DMS114 treated with DMSO at 0.1 percent for 48 hours (cell line): Measurements from ENCODE around the gene RAD51AP1.
"Not testable (repeated sequence)": the region's sequence is repeated elsewhere in the genome, so short reads cannot be mapped to it uniquely, and the experiment has no call there.

Experiments
- DNase-seq: peaks from one replicate; lab custom pipeline; 2025; ENCODE audit not compliant: unreplicated experiment; lab: John Stamatoyannopoulos, UW

Gene RAD51AP1

DNA sequence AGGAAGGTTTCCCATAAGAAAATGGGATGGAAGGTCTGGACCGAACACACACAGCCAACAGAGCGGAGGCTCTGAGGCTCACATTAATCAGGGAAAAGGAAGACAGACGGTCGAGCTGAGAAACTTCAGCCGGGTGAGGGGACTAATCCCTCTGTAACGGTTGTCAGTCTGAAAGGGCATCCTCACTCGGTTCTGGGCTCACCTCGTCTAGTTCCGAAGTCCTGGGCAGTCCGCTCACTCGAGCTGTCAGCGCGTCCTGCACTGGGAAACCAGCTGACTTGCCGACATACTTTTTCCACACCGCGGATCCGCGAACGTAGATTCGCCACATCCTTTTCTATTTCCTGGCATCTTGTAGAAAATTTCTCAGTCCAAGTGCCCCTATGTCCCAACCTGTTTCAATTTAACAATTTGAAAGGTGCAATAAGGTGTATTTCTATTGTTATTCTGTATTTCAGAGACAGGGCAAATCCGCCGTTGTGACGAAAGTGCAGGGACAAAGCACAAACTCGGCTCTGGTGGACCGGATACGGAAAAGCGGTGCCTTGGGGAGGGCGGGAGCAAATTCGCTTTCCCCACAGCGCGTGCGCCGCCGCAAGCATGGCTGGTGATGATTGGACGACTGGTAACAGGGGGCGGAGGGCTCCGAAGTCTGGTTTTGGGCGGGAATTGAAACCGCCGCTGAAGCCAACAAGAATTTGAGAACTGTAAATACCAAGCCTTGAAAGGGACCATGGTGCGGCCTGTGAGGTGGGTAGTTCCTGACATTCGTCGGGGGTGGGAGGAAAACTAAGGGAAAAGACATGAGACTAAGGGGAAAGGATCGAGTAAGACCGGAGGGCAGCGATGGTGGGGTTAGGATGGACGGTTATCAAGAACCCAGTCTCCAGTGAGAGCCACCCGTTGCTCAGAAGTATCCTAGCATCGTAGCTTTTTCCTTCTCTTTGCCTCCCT lies at the start of gene RAD51AP1:
TSS of gene RAD51AP1 (plus strand) at position 684 of the 954 bp plus-strand sequence. CDS start at position 734, 50 bp downstream.
- peak; percentile 95 for DNase-seq

GRCh38 chr12:4489556-4489955 lies 49.1 kb upstream of the RAD51AP1 start:
- DNase-seq: no peak

DNA sequence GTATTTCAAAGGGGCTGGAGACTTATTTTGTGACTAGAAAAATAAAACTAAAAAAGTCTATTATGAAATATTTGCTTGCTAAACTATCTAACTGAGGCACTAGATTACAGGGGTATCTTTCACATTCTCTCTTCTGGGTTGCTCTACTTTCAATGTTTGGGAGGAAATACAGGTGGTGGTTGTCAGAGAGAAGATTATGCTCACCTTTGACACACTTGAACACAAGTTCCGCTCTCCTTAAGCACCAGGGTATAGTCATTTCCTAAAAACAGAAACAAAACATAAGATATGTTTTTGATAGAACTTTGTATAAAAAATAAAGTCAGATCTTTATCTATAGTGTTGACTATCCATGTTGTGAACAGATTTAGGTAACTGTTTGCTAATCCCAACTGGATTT lies 47.7 kb upstream of the RAD51AP1 start:
- DNase-seq: no peak

DNA sequence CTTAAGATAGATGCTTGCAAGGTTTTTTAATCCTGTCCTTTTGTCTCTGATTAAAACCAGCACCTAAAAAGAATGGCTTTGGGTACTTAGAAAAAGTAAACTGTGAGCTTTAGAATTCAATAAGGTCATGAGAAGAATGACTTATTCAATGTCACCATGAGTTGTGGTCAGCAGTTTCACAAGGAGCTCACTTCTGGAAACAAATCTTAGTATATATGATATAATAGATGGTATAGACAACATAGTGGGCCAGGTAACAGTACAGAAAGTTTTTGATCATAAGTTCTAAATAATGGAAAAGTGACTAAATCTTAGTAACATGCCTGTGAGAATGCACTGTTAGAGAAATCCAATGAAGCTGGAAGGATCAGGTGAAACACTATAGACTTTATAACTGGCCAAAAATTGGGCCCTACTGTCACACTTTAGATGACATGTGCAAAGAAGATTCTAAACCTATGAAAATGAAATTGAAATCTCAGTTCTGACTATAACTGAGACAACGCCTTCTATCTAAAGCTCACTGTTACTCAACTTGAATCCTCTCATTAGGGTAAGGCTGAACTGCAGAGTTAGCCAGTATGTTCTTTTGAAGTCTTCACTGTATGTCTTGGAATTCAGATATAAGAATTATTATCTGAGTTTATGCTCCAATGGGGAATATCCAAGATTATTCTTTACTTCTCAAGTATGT lies 42.4 kb upstream of the RAD51AP1 start:
- DNase-seq: no peak

GRCh38 chr12:4499186-4499585 lies 39.5 kb upstream of the RAD51AP1 start:
- no peak for DNase-seq

DNA sequence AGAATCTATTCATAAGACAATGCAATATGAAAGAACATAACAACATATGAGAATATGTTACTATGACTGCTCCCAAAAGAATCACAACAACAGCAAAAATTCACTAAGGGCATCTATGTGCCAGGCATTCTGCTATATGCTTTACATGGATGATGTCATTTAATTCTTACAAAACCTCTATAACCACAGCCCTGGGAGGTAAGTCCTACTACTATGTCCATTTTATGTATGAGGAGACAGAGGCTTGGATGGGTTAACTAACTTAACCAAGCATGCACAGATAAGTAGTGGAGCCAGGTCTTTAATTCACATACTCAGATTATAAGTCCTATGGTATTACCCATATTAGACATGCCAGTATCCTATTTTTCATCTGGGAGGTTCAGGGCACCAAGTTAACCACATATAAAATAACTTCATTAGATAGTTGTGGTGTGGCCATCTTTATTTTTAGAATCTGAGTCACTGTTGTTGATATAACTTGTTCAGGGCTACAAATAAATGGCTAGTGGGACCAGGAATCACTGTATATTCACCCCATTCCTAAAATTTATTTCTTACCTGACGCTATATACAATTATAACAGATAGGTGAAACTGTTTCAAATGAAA lies 33.2 kb upstream of the RAD51AP1 start:
- DNase-seq: no peak

GRCh38 chr12:4506430-4506829 lies 32.3 kb upstream of the RAD51AP1 start:
- no peak for DNase-seq

DNA sequence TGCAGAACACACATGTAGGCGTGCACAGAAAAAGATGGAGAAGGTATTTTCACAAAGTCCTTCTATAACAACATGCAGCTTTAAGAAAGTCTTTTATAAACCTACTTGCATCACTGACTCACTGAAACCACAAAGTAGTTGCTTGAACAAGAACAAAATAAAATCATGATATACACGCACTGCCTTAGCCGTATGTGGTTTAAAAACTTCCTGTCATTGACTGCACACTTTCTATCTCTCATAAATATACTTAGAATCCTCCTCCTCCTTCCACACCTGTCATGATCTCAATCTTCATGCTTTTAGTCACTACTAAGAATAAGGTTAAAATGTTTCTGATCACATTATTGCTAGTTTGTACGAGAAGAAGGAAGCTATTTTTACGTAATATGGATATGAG lies 31.8 kb upstream of the RAD51AP1 start:
- no peak for DNase-seq

- DNase-seq: not testable (repeated sequence)
Observed at GRCh38 chr12:4508503-4508902, 30.2 kb upstream of the RAD51AP1 start.

GRCh38 chr12:4509269-4509668 lies 29.4 kb upstream of the RAD51AP1 start:
- DNase-seq: not testable (repeated sequence)

DNA sequence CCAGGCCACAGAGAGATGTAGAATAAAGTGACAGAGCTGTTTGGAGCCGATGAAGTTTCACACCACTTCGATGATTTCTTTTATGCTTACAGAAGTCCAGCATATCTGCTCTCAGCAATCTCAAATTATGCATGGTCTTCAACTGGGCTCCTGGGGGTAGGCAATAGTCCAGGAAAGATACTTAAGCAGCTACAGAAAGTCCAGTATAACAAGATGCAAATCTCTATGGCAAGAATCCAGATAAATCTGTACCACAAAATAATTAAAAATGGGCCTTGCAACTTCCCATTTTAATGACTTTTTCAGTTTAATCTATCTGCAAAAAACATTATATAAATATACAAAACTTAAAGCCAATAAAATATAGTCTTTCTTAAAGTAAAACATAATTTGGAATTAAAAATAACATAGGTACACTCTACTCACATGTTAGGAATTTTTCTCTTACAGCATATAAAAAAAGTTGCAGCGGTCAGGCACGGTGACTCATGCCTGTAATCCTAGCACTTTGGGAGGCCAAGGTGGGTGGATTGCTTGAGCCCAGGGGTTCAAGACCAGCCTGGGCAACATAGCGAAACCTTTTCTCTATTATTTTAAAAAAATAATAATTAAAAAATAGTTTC lies 20.5 kb upstream of the RAD51AP1 start:
- DNase-seq: no peak

GRCh38 chr12:4523443-4523842 lies 15.2 kb upstream of the RAD51AP1 start:
- not testable (repeated sequence) for DNase-seq

- peak; percentile 37 for DNase-seq
Observed at GRCh38 chr12:4526923-4527546, 11.7 kb upstream of the RAD51AP1 start.

- no peak for DNase-seq
Observed at GRCh38 chr12:4530160-4530559, 8.5 kb upstream of the RAD51AP1 start.

DNA sequence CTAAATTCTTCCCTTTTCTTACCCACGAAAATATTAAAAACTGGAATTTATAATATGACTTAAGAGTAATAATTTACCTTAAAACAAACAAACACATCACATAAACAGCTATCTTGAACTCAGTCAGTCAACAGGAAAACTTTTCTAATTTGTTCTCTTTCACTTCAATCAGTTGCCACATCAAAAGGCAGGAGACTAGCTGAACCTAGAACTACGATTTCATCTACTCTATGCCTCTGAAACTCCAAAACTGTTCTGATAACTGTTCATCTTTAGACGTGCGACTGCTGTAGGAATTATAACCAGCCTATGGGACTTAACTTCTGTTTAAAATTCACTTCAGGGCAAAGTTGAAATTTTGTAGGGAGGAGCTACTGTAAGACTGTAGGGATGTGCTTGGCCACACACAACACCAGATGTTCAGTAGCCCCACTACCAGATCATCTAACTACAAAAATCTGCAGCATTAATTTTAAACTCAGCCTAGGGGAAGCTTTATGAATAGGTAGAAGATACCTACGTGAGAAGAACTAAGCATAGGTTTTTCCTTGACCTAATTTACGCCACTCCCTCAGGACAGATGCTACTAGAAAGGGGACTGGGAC lies 7.6 kb upstream of the RAD51AP1 start:
- no peak for DNase-seq

DNA sequence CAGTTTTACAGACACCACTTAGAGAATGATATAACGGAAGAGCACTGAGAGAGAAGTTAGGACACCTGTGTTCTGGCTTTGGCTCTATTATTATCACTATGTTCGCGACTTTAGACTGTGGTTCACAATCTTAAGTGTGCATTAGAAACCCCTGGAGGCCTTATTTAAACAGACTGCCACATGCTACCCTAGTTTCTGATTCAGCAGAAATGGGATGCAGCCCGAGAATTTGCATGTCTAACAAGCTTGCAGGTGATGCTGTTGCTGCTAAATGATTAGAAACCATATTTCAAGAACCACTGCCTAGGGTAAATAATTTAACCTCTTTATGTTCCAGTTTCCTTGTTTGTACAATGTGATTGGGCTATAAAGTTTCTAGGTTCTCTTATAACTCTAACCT lies 3.6 kb upstream of the RAD51AP1 start:
- DNase-seq: no peak

- DNase-seq: no peak
Observed at GRCh38 chr12:4535871-4536270, 2.8 kb upstream of the RAD51AP1 start.

DNA sequence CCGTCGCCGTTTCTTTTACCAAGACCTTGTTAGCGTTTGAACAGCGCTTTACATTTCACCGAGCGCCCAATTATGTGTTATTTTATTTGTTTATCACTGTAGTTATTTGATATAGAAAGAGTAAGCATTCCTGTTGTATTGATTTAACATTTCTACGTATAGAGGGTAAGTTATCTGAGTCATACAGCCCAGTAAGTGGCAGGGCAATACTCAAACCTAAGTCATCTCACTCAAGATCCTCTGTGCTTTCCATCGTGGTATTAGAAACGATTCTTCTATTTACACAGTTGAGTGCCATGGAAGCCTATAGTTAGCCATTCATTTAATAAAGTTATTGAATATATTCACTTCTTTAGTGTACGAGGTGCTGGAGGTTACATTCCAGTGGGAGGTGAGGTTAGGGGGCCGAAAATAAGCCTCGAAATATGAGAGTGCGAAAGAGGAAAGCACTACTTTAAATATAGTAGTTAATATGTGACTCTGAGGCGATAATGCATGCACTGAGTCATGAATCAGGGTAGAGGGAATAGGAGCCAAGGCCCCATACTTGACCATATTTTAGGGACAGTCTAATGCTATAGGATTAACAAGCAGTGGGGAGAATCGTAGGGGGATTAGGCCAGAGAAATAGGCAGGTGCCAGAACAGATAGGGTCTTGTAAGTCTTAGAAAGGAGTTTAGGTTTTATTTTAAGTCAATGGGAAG lies 629 bp downstream of the RAD51AP1 start:
- no peak for DNase-seq

DNA sequence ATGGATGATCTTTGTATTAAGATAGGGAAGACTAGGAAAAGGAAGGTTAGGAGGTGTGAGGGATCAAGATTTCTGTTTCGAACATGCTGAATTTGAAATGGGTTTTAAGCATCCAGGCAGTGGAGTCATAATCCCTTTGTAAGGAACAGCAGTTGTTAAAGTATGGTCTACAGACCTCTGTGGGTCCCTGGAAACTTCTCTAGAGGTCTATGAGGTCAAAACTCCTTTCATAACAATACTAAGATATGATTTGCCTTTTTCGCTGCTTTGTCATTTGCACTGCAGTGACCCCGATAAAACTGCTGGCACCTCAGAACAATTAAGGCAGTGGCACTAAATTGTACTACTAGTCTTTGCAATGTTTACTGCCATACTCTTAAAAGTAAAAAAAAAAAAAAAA lies 1.5 kb downstream of the RAD51AP1 start:
- DNase-seq: no peak

GRCh38 chr12:4540638-4541037 lies 1.9 kb downstream of the RAD51AP1 start:
- no peak for DNase-seq
